Esophagus (tissue), 2 donors: ENCODE data around the gene NCAM1. TPM values are rescaled to one million over a fixed set of nuclear protein-coding genes. Genes with fewer than 3 reads are reported as not detected.

ENCODE experiments used
- H3K27ac ChIP-seq, 2 donors: one replicate each; pipeline ENCODE4 v1.5.1; 2013; ENCODE audit warnings: low read depth in 2 of 2, mild to moderate bottlenecking in 2 of 2, inconsistent platforms in 1 of 2, low read length in 1 of 2, moderate library complexity in 1 of 2
- H3K27me3 ChIP-seq, 2 donors: one replicate each; pipeline ENCODE4 v1.6.1; 2013; ENCODE audit warnings: low read length in 2 of 2, control low read depth in 1 of 2, mild to moderate bottlenecking in 1 of 2; ENCODE audit not compliant: insufficient read depth in 2 of 2, control insufficient read depth in 1 of 2
- H3K36me3 ChIP-seq, 2 donors: one replicate each; pipeline ENCODE4 v1.6.1; 2013; ENCODE audit warnings: low read length in 1 of 2; ENCODE audit not compliant: control insufficient read depth in 2 of 2, insufficient read depth in 2 of 2
- H3K4me1 ChIP-seq, 2 donors: one replicate each; pipeline ENCODE4 v1.6.1; 2013; ENCODE audit warnings: low read length in 1 of 2; ENCODE audit not compliant: control insufficient read depth in 2 of 2, insufficient read depth in 2 of 2
- H3K4me3 ChIP-seq, 2 donors: one replicate each; pipeline ENCODE4 v1.5.1; 2013; ENCODE audit warnings: low read length in 2 of 2, mild to moderate bottlenecking in 2 of 2, low read depth in 1 of 2, moderate library complexity in 1 of 2
- H3K9me3 ChIP-seq, 2 donors: one replicate each; pipeline ENCODE4 v1.6.1; 2013; ENCODE audit warnings: mild to moderate bottlenecking in 2 of 2, low read depth in 1 of 2, low read length in 1 of 2, moderate library complexity in 1 of 2; ENCODE audit not compliant: control insufficient read depth in 2 of 2, insufficient read depth in 1 of 2
- WGBS, 2 donors: extraction: QIAGEN DNeasy Blood & Tissue Kit; methylation state at CpG; one replicate each; pipeline ENCODE4 v1.1.7; 2013; 5-methylcytosine and 5-hydroxymethylcytosine counted together
- polyA plus RNA-seq, 2 donors: library from polyadenylated mRNA; stranded (reverse); fragments of 200-250 nt; gene quantifications; one replicate each; pipeline ENCODE4 v1.2.3, GENCODE V29; 2013
- donor health status: healthy with polysubstance abuse.
- donor health status: Bipolar disorder and iron deficiency.

NCAM1 gene
- polyA plus RNA-seq, 2 donors: 1.7 to 2.2 TPM

DNA sequence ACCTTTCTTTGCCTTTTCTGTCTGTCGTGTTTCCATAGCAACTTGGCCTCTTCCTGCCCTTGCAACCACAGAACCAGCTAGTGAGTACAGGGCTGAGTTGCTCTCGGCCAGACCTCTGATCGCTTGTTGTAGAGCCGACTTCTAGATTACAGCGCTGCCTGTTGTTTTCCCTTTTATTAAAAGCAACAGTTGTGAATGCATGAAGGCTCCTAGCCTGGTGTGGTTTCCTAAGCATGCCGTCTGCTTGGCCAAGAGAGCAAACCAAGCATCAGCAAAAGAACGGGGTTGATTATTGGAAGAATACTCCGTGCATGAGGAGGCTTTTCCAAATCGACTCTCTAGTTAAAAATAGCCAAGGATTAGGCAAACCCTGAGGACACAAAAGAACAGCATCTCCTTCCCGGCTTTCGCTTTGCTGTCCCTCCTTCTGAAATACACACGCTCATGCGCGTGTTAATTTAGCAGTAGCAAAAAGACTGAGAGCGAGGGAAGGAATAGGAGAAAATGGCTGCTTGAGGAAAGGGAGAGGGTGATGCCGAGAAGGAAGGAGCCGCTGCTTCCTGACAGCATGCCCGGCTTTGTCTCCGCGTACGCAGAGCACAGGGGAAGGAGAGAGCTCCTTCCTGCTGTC is 281.7 kb downstream of the NCAM1 start:
- peaks cover 0 to 2% of the 10 kb centered on the region in 2 donors for H3K4me1 ChIP-seq
- no peaks in the 10 kb centered on the region for H3K27me3 ChIP-seq
- H3K36me3 ChIP-seq: no peaks in the 10 kb centered on the region
- H3K4me3 ChIP-seq: peak overlapping the region; percentile 3 to 16
- peak overlapping the region; percentile 64 to 73 for H3K27ac ChIP-seq
- 30 to 42% methylated on average over 21 of the region's 21 CpGs for WGBS, 2 donors
- no peaks in the 10 kb centered on the region for H3K9me3 ChIP-seq

DNA sequence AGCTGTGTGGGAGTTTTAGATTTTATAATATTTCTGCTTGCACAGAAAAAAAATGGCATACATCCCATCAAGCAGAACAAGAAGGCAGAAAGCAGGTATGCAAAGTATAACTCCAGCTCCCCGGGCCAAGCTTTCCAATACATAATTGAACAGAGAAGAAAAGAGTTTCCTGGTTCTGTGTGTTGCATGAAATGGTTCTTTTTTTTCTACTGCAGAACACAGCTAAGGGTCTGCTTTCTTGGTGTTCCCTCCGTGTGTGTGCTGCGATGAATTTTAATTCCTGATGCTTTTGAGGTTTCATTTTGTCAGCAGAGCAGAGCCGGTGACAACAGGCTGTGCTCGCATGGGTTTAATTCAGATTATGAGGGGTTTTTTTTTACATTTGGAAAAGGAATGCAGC is 282.5 kb downstream of the NCAM1 start:
- Histone ChIP-seq H3K27ac (no peak overlapping the region), H3K27me3 (no peaks in the 10 kb centered on the region), H3K36me3 (no peaks in the 10 kb centered on the region), H3K4me1 (peaks cover 0 to 2% of the 10 kb centered on the region in 2 donors), H3K9me3 (no peaks in the 10 kb centered on the region), H3K4me3 (no peak overlapping the region)
- WGBS, 2 donors: 81 to 85% methylated on average over 5 of the region's 5 CpGs

DNA sequence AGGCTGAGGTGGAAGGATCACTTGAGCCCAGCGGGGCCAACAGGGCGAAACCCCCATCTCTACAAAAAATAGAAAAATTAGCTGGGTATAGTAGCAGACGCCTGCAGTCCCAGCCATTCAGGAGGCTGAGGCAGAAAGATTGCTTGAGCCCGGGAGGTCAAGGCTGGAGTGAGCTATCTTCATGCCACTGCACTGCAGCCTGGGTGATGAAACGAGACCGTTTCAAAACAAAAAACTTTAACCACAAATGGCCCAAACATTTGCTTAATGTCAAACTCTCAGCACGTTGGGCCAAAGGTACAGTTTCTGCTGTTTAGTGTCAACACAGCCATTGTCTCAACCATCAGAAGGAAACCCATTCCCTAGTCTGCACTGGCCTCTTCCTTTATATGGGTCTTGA is 284.0 kb downstream of the NCAM1 start:
- H3K27ac ChIP-seq: no peak overlapping the region
- no peak overlapping the region for H3K4me3 ChIP-seq
- WGBS, 2 donors: 83 to 87% methylated on average over 7 of the region's 7 CpGs

DNA sequence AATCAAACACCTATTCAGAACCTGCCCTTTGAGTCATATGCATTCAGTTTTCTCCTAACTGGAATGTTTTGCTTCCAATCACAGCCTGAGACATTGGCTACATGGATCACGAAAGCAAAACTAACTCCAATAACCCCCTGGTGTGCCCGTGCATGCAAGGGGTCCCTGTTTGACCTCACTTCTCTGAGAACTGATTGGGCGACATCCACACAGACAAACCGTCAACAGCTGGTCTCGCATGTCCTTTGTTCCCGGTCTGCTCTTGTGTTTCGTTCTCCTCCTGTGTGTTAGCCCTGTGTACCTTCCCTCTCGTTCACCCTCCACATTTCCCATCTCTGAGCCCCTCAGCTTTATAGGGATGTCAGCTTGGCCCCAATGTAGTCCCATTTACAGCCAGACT is 286.0 kb downstream of the NCAM1 start:
- WGBS, 2 donors: 72 to 79% methylated on average over 8 of the region's 8 CpGs
- Histone ChIP-seq H3K4me1 (no peaks in the 10 kb centered on the region), H3K9me3 (no peaks in the 10 kb centered on the region), H3K36me3 (no peaks in the 10 kb centered on the region), H3K27me3 (no peaks in the 10 kb centered on the region), H3K27ac (no peak overlapping the region), H3K4me3 (no peak overlapping the region)

More for the DNA sequence above, 284.0 kb downstream of the NCAM1 start:
- H3K27me3 ChIP-seq: no peaks in the 10 kb centered on the region
- H3K4me1 ChIP-seq: peaks cover 0 to 2% of the 10 kb centered on the region in 2 donors
- no peaks in the 10 kb centered on the region for H3K36me3 ChIP-seq
- no peaks in the 10 kb centered on the region for H3K9me3 ChIP-seq

DNA sequence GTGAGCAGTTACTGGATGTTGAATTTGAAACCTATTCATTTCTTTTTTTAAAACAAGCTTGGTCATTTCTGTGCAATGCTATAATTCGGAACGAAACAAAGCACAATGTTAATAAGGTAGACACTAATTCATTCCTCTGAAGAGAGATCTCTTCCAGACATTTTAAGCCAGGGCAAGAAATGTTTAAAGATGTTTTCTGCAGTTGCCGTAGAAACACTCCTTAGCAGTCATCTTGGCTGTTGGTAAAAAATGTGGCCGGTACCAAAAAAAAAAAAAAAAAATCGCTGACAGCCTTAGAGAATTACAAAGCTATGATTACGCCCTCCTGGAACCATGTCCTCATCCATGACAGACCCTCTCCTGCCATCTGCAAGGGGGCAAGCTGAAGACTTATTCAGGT is 286.7 kb downstream of the NCAM1 start:
- H3K27ac ChIP-seq: no peak overlapping the region
- H3K9me3 ChIP-seq: no peaks in the 10 kb centered on the region
- H3K4me3 ChIP-seq: no peak overlapping the region
- no peaks in the 10 kb centered on the region for H3K27me3 ChIP-seq
- 43 to 59% methylated on average over 6 of the region's 6 CpGs for WGBS, 2 donors
- H3K4me1 ChIP-seq: no peaks in the 10 kb centered on the region
- no peaks in the 10 kb centered on the region for H3K36me3 ChIP-seq

DNA sequence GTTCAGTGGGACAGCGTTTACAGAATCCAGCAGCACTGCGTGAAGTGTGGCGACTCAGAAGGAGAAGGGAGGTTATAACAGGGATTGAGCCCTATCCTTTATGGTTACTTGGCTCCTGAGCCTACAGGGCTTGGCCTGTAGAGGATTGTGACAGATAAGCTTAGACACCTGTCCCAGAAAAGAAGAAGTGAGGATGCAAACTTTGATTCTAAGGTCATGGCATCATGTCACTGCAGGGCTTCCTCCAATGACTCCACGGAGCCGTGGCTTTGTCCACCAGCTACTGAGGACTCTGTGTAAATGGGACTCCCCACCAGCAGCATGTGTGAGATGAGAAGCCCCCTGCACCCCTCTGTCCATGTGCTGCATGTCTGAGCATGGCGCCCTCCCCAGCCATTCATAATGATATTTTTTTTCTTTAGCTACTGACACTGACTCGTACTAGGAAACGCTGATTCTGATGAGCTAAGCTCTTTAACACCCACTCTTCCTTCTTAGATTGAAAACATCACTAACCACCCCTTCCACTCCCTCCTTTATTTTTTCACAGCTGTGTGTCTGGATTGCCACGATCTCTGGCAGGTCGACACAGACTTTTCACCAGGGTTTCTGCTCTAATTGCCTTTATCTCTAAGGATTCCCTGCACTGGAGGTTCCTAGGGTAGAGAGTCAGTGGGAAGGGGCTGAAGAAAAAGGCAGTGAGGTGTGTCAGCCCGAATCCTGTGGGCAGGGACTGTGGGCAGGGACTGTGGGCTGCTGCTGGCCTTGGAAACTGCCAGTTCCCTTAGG is 287.7 kb downstream of the NCAM1 start:
- Histone ChIP-seq H3K4me1 (no peaks in the 10 kb centered on the region), H3K4me3 (no peak overlapping the region), H3K9me3 (no peaks in the 10 kb centered on the region), H3K36me3 (no peaks in the 10 kb centered on the region), H3K27me3 (no peaks in the 10 kb centered on the region), H3K27ac (no peak overlapping the region)
- 65 to 74% methylated on average over 11 of the region's 11 CpGs for WGBS, 2 donors

DNA sequence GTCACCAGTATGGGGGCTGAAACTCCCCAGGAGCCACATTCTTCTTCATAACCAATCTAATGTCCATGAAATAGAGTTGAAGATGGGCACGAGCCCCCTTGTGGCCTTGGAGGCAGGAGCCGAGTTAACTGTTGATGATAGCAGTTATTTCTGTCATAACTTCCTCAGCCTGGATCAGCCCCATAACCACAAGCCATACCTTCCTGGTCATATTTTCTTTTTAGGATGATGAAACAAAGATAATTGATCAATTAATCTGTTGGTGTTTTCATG is 288.2 kb downstream of the NCAM1 start:
- Histone ChIP-seq H3K27ac (no peak overlapping the region), H3K4me3 (no peak overlapping the region), H3K36me3 (no peaks in the 10 kb centered on the region), H3K4me1 (no peaks in the 10 kb centered on the region), H3K27me3 (no peaks in the 10 kb centered on the region), H3K9me3 (no peaks in the 10 kb centered on the region)
- 39 to 41% methylated on average over 2 of the region's 2 CpGs for WGBS, 2 donors

DNA sequence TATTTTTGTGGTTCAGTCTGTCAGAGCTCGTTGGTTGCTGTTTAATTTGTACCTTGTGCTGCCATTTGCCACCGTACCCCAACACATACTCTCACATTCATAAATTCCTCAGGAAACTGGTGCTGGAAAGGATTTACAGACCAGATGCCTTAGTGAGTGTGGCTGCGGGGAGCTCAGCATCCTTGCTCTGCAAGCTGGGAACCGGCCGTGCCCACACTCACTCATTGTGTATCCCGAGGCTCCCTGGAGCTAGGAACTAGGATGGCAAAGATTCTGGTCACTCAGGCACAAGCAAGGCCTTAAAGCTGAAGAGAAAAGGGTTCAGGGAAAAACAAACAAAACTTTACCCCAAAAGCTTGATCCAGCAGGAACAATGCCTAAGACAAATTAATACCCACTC is 288.6 kb downstream of the NCAM1 start:
- Histone ChIP-seq H3K9me3 (no peaks in the 10 kb centered on the region), H3K4me1 (no peaks in the 10 kb centered on the region), H3K36me3 (no peaks in the 10 kb centered on the region), H3K27me3 (no peaks in the 10 kb centered on the region), H3K27ac (no peak overlapping the region), H3K4me3 (no peak overlapping the region)
- 89 to 90% methylated on average over 6 of the region's 6 CpGs for WGBS, 2 donors

DNA sequence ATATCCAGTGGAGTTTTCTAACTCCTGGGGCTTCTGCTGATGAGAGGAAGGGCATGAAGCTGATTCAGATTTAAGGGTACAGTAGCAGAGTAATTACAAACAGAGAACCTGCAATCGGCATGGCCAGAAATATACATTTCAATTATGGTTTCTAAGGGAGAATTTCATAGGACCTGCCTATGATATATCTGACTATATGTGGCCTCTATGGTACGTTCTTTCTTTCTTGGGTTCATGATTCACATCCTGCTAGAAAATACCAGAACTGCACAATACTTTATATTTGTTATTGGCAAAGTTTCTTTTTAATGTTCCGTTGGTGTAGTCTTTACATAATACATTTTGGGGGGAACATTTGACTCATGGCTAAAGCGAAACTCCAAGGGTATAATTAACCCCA is 290.1 kb downstream of the NCAM1 start:
- no peaks in the 10 kb centered on the region for H3K36me3 ChIP-seq
- no peaks in the 10 kb centered on the region for H3K27me3 ChIP-seq
- no peaks in the 10 kb centered on the region for H3K9me3 ChIP-seq
- no peak overlapping the region for H3K4me3 ChIP-seq
- H3K4me1 ChIP-seq: no peaks in the 10 kb centered on the region
- H3K27ac ChIP-seq: no peak overlapping the region
- WGBS, 2 donors: 77% methylated on average over 4 of the region's 4 CpGs

DNA sequence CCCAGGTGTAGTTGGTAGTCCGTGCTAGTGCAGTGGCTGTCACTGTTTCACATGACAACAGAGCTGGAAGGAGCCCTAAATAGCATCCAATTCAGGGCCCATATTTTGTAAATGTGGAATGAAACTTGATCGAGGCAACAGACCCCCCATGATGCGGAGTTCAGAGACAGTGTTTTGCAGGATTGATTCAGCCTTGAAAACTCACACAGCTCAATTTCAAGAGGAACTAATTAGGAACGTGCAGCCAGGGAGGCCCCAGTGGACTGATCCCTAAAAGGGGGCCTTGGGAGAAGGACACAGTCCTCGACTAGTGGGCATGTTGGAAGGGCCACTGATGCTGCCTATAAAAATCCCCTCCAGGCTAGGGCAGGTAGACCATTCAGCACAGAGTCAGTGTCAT is 292.2 kb downstream of the NCAM1 start:
- no peaks in the 10 kb centered on the region for H3K36me3 ChIP-seq
- WGBS, 2 donors: 65 to 85% methylated on average over 5 of the region's 5 CpGs

More for the DNA sequence above, 292.2 kb downstream of the NCAM1 start:
- no peaks in the 10 kb centered on the region for H3K4me1 ChIP-seq
- H3K27me3 ChIP-seq: no peaks in the 10 kb centered on the region
- H3K27ac ChIP-seq: no peak overlapping the region
- no peaks in the 10 kb centered on the region for H3K9me3 ChIP-seq
- H3K4me3 ChIP-seq: no peak overlapping the region
